HepG2 (cell line): ENCODE results near the gene CASKIN2. TPM values are rescaled to one million over a fixed set of nuclear protein-coding genes. Genes with fewer than 3 reads are reported as not detected.
A peak's percentile ranks its signal among the peaks of the same experiment; 100 is the strongest.

Experiments used
- CREB1 ChIP-seq, 2 experiments: fragments of 450-650 bp in 1 of 2; IDR thresholded peaks; 2 replicates each; pipeline ENCODE4 v1.6.1; 2016 to 2017; ENCODE audit warnings: control low read depth in 1 of 2, mild to moderate bottlenecking in 1 of 2, missing compliant biosample characterization in 1 of 2, missing genetic modification characterization in 1 of 2
- ELF1 ChIP-seq: sonication (generic); formaldehyde crosslinking; IDR thresholded peaks from 2 replicates; pipeline ENCODE4 v1.4.0; 2020; ENCODE audit warnings: missing genetic modification reagents
- HNRNPL ChIP-seq: fragments of 200-400 bp; formaldehyde crosslinking; IDR thresholded peaks from 2 replicates; pipeline ENCODE4 v1.6.1; 2017; ENCODE audit warnings: mild to moderate bottlenecking, low read depth, low read length
- JARID2 ChIP-seq: sonication (generic); formaldehyde crosslinking; IDR thresholded peaks from 2 replicates; pipeline ENCODE4 v1.8.1; 2023; ENCODE audit warnings: missing genetic modification reagents, inconsistent platforms; ENCODE audit not compliant: insufficient replicate concordance
- RBFOX2 ChIP-seq: fragments of 200-400 bp; formaldehyde crosslinking; IDR thresholded peaks from 2 replicates; pipeline ENCODE4 v1.6.1; 2017; ENCODE audit warnings: low read depth, mild to moderate bottlenecking, low read length
- ZNF597 ChIP-seq: sonication (generic); formaldehyde crosslinking; IDR thresholded peaks from 2 replicates; pipeline ENCODE4 v1.5.0; 2020; ENCODE audit warnings: missing genetic modification reagents
- ZNF883 ChIP-seq: sonication (generic); formaldehyde crosslinking; IDR thresholded peaks from 2 replicates; pipeline ENCODE4 v1.5.1; 2020; ENCODE audit warnings: mild to moderate bottlenecking, missing genetic modification reagents; ENCODE audit errors: not compliant biosample characterization
- ZSCAN5A ChIP-seq: sonication (generic); formaldehyde crosslinking; IDR thresholded peaks from 2 replicates; pipeline ENCODE4 v1.8.0; 2022; ENCODE audit warnings: mild to moderate bottlenecking, missing genetic modification reagents, borderline replicate concordance
- polyA plus RNA-seq, 8 experiments: library from polyadenylated mRNA; depleted of rRNA in 3 of 8; stranded (reverse) in 7 of 8; unstranded in 1 of 8; fragments of >200 nt; fragmentation: Illumina TruSeq in 4 of 8; extraction: Trizol in 4 of 8; gene quantifications; 2 replicates each; pipeline versions ENCODE4 v1.2.1 to v1.2.3, GENCODE V29; 2011 to 2016; ENCODE audit warnings: low read depth in 4 of 8, missing spikeins in 1 of 8, mixed read lengths in 1 of 8; ENCODE audit not compliant: insufficient read depth in 1 of 8
- total RNA-seq, 5 experiments: library from RNA; depleted of rRNA; stranded (reverse); fragments of >200 nt; fragmentation: Illumina TruSeq; extraction: Trizol; gene quantifications; 2 replicates each; pipeline ENCODE4 v1.2.3, GENCODE V29; 2016; ENCODE audit warnings: low read depth in 1 of 5
- TF ChIP-seq, protein P1 (sequence below): sonication (generic); formaldehyde crosslinking; IDR thresholded peaks from 2 replicates; pipeline ENCODE4 v1.4.0; 2020; ENCODE audit warnings: mild to moderate bottlenecking, missing genetic modification reagents
- TF ChIP-seq, protein P2 (sequence below): sonication (generic); formaldehyde crosslinking; IDR thresholded peaks from 2 replicates; pipeline ENCODE4 v1.4.0; 2020; ENCODE audit warnings: mild to moderate bottlenecking, low read depth, missing genetic modification reagents
- TF ChIP-seq, protein P3 (sequence below): sonication (generic); formaldehyde crosslinking; IDR thresholded peaks from 2 replicates; pipeline ENCODE4 v1.5.0; 2020; ENCODE audit warnings: mild to moderate bottlenecking, missing genetic modification reagents, borderline replicate concordance
- TF ChIP-seq, protein P4 (sequence below): sonication (generic); formaldehyde crosslinking; IDR thresholded peaks from 2 replicates; pipeline ENCODE4 v1.8.1; 2022; ENCODE audit warnings: mild to moderate bottlenecking, missing genetic modification reagents

CASKIN2 gene
- total and polyA plus RNA-seq, 2 of the 13 experiments (the other 11 are each of a cell fraction or from before 2014, with no cell fraction given): 5.2 to 7.8 TPM

- TF ChIP-seq, protein P1, sequence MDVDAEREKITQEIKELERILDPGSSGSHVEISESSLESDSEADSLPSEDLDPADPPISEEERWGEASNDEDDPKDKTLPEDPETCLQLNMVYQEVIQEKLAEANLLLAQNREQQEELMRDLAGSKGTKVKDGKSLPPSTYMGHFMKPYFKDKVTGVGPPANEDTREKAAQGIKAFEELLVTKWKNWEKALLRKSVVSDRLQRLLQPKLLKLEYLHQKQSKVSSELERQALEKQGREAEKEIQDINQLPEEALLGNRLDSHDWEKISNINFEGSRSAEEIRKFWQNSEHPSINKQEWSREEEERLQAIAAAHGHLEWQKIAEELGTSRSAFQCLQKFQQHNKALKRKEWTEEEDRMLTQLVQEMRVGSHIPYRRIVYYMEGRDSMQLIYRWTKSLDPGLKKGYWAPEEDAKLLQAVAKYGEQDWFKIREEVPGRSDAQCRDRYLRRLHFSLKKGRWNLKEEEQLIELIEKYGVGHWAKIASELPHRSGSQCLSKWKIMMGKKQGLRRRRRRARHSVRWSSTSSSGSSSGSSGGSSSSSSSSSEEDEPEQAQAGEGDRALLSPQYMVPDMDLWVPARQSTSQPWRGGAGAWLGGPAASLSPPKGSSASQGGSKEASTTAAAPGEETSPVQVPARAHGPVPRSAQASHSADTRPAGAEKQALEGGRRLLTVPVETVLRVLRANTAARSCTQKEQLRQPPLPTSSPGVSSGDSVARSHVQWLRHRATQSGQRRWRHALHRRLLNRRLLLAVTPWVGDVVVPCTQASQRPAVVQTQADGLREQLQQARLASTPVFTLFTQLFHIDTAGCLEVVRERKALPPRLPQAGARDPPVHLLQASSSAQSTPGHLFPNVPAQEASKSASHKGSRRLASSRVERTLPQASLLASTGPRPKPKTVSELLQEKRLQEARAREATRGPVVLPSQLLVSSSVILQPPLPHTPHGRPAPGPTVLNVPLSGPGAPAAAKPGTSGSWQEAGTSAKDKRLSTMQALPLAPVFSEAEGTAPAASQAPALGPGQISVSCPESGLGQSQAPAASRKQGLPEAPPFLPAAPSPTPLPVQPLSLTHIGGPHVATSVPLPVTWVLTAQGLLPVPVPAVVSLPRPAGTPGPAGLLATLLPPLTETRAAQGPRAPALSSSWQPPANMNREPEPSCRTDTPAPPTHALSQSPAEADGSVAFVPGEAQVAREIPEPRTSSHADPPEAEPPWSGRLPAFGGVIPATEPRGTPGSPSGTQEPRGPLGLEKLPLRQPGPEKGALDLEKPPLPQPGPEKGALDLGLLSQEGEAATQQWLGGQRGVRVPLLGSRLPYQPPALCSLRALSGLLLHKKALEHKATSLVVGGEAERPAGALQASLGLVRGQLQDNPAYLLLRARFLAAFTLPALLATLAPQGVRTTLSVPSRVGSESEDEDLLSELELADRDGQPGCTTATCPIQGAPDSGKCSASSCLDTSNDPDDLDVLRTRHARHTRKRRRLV (CRISPR knock-in tag): peak; percentile 34; the same call in 1 of the 2 replicates
- TF ChIP-seq RBFOX2 (peak; percentile 77), ELF1 (CRISPR knock-in tag) (peak; percentile 100), ZNF883 (CRISPR knock-in tag) (peak; percentile 23), CREB1 (IDR thresholded peaks at IDR 0.05) (peak; percentile 82), CREB1 (CRISPR knock-in tag; IDR thresholded peaks at IDR 0.05) (peak; percentile 91), JARID2 (CRISPR knock-in tag) (no peak), ZNF597 (CRISPR knock-in tag) (no peak), ZSCAN5A (CRISPR knock-in tag) (no peak; the same call in 1 of the 2 replicates), HNRNPL (peak; percentile 79; the same call in 1 of the 2 replicates)
- TF ChIP-seq, protein P2, sequence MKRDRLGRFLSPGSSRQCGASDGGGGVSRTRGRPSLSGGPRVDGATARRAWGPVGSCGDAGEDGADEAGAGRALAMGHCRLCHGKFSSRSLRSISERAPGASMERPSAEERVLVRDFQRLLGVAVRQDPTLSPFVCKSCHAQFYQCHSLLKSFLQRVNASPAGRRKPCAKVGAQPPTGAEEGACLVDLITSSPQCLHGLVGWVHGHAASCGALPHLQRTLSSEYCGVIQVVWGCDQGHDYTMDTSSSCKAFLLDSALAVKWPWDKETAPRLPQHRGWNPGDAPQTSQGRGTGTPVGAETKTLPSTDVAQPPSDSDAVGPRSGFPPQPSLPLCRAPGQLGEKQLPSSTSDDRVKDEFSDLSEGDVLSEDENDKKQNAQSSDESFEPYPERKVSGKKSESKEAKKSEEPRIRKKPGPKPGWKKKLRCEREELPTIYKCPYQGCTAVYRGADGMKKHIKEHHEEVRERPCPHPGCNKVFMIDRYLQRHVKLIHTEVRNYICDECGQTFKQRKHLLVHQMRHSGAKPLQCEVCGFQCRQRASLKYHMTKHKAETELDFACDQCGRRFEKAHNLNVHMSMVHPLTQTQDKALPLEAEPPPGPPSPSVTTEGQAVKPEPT: no peak
- TF ChIP-seq, protein P3, sequence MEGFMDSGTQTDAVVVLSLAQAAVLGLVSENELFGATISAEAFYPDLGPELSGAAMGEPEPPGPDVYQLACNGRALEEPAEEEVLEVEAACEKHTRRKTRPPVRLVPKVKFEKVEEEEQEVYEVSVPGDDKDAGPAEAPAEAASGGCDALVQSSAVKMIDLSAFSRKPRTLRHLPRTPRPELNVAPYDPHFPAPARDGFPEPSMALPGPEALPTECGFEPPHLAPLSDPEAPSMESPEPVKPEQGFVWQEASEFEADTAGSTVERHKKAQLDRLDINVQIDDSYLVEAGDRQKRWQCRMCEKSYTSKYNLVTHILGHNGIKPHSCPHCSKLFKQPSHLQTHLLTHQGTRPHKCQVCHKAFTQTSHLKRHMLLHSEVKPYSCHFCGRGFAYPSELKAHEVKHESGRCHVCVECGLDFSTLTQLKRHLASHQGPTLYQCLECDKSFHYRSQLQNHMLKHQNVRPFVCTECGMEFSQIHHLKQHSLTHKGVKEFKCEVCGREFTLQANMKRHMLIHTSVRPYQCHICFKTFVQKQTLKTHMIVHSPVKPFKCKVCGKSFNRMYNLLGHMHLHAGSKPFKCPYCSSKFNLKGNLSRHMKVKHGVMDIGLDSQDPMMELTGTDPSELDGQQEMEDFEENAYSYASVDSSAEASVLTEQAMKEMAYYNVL (CRISPR knock-in tag): 0 out of 2 replicates have a peak, but pooled peaks have one; percentile 64
- TF ChIP-seq, protein P4, sequence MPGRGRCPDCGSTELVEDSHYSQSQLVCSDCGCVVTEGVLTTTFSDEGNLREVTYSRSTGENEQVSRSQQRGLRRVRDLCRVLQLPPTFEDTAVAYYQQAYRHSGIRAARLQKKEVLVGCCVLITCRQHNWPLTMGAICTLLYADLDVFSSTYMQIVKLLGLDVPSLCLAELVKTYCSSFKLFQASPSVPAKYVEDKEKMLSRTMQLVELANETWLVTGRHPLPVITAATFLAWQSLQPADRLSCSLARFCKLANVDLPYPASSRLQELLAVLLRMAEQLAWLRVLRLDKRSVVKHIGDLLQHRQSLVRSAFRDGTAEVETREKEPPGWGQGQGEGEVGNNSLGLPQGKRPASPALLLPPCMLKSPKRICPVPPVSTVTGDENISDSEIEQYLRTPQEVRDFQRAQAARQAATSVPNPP (CRISPR knock-in tag): 0 out of 2 replicates have a peak, but pooled peaks have one; percentile 39
These were observed 58.8 kb downstream of the CASKIN2 start, which contains the start of gene TMEM94 (continued) for GRCh38 chr17:75456417-75457046.
